Measurements from ENCODE around the gene TMEM163.

The TMEM163 gene

DNA sequence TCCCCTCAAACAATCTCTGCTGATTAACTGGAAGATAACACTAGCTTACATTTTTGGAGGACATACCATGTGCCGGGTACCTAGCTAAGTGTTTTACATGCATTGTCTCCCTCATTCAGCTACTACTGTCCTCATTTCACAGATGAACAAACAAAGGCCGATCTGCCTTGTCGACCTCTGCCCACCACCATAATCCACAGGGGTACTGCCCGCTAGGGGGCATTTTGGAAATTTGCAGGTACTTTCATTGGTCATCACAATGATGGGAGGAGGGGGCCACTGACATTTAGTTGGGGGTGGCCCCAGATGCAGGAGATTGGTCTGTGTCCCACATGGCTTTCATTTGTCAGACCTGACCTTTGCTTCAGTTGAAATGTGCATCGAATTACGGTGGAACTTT is 3.9 kb upstream of the TMEM163 start:
- no peak for DNase-seq

DNA sequence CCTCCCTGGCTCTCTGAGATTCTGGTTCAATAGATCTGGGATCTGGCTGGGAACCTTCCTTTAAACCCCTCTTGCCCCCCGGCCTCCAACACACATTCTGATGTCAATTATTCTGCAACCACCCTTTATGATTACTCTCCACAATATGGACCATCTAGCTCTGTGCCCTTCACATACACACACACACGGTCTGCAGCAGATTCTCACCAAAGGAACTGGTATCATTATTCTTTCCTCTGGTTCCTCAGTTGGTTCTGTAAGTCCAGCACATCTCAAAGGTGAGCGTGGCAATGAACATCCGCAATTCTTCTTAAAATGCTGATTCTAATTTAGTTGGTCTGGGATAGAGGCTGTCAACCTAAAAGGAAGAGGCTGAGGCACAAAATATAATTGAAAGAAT is 2.8 kb upstream of the TMEM163 start:
- DNase-seq: no peak

DNA sequence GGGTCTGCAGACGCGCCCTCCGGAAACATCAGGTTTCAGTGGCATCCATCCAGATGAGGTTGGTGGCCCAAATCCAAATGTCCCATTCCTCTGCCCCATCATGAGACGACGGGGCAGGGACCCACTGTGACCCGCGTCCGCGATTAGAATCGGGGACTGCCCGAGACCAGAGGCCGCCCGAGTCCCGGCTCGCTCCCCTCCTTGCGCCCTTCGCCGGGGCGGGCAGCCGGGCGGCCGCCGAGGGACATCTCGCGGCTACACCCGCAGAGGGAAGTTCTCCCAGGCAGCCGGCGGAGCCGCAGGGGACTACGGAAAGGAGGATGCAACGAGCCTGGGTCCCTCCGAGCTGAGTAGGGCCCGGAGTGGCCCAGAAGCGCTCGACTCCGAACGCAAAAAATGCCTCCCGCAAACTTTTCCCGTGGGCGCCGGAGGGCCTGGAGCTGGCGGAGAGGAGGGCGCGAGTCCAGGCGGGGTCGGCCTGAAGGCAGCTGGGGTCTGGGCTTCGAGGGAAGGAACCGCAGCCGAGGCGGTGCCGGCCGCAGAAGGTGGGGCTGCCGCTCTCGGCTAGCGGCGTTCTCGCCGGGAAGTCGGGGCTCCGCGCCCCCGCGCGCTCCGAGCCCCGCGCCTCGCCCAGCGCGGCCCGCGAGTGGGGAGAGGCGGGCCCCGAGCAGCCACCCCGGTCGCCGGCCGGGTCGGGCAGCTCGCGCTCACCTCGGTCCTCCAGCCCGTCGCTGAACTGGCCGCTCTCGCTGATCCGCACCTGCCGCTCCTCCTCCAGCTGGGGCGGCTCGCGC is 580 bp downstream of the TMEM163 start:
- DNase-seq: no peak

DNA sequence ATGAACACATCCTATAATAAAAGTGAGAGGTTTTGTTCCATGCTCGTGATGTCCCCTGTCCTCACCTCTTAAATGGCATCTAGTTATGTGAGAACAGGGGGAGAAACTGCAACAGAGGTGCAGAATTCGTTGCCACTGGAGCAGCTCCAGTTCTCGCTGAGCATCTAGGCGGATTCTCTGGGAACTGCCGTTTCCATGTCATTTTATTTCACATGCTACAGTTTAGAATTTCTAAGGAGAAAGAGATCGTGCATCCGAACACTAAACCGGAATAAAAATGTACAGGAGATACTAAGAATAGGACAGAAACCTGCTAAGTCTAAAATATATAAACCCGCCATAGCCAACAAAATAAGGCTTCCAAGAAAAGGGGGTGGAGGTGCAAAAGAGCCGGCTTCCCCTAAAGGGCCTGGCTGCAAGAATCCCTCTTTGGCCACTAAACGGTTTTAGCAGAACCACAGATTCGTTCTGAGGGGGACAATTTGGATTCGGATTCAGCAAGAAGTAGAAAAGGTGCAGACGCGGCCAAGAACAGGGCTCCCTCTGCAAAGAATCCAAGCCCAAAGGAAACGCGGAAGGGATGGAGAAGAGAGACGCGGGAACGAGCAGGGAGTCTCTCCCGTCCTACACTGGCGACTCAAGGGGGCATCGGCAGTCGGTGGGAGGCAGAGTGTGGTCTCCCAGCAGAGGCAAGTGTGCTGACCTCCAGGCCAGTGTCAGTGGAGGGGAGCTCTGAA is 1.3 kb downstream of the TMEM163 start:
- DNase-seq: no peak

DNA sequence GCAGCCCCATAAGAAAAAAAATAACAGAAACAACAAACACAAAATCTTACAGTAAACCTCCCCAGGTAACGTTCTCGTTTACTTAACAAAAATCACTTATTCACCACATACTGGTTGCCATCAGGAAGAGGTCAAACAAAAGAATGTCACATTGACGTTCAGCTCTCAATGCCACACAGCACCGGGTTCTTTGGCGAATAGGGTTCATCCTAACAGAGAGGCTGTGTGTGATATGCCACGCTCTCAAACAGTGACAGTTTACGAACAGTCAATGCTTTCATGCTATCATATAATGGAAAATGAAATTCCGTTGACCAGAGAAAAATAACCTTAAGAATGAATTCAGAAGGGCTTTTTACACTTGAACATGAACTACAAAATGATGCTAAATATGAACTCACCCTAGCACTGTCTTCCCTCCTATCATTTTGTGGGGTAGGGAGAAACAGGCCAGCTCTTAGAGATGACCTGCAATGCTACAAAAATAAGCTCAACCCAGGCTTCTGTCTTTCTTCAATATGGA is 2.0 kb downstream of the TMEM163 start:
- DNase-seq: no peak

DNA sequence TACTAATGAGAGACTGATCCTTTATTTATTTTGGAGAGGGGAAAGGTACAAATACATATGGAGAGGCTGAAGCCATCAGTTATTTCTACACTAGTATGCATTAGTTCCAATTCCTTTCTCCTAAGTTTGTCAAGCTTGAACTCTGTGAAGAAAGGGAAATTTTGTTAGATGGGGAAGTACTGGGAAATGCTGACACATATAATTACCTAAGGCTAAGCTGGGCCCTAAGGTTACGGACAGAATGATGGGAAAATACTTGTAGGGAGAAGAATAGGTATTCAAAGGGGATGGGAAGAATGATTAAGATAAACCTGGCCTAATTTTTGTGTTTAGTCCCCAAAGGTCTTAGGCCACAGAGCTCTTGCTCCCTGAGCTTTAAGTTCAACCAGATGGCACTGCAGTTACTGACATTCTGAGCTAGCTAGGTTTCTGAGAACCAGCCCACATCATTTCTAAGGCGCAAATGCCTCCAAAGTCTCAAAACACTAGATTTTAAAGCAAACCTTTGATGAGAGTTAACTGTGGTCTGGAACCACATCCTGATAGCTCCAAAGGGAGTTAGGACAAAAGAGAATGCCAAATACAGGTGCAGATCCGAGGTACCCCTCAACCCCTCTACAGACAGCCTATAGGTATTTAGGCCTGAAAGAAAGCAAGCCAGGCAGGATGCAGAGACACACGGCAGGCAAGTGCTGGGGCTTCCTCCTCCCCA is 2.7 kb downstream of the TMEM163 start:
- no peak for DNase-seq

DNA sequence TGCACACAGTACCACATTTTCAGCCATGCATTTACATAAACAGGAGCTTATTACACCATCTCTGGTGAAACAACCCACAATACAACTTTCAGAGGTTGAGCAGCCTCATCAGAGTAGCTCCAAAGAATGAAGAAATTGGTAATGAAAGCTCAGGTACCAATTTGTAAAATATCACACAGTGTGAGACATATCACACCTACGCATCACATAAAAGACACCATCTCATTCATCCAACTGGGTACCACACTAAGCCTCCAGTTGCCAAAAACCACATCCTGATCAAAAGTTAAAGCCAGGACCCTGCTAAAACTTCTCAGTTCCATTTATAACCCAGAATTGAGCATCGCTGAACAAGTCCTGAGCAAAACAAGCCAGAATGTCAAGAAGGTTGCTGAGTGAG is 4.6 kb downstream of the TMEM163 start:
- no peak for DNase-seq

DNA sequence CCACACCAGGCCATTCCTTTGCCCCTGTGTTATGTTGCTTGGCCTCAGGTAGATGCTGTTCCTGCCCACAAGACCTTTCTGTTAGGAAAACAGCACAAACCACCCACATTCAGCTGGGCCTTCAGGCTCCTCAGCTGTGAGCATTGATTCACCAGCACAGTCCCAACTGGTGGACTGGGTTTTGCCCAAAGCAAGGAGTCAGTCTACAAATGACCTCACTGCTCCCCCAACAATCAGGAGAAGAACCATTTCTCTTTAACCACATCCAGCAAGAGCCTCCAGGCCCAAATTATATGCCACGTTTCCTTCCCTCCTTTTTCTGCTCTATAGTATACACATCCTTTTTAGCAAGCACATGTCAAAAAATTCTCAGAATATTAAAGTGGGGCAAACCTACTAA is 5.2 kb downstream of the TMEM163 start:
- no peak for DNase-seq

DNA sequence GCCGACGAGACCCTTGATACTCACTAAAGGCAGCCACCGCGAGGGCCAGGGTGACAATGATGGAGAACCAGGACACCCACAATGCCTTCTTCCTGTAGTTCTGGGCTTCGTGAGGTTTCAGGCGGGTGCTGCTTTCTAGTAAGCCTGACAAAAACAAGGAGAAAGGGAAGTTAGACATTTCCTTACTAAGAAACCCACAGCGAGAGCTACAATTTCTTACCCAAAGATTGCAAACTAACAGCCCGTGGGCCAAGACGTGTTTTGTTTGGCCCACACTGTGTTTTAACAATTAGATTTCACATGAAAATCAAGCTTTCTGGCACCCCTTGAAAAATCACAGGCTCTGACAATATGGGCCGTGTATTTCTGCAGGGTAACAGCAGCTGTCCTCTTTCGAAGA is 5.6 kb downstream of the TMEM163 start:
- DNase-seq: no peak

DNA sequence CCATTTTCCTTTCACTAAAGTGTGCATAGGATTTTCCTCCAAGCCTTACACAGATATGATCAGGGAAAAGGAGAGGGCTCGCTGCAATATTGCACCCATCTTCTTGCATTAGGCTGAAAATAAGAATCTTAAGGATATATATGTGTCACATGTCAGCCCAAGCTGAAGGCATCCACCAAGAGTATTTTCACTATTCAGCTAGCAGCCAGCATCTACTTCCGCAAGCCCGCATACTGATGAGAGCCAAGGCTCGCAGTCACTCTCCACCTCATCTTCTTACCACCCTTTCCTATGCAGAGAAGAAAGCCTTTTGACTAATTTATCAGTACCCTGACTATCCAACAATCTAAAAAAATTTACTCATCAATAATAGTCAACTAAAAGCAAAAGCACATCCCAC is 6.1 kb downstream of the TMEM163 start:
- DNase-seq: no peak

DNA sequence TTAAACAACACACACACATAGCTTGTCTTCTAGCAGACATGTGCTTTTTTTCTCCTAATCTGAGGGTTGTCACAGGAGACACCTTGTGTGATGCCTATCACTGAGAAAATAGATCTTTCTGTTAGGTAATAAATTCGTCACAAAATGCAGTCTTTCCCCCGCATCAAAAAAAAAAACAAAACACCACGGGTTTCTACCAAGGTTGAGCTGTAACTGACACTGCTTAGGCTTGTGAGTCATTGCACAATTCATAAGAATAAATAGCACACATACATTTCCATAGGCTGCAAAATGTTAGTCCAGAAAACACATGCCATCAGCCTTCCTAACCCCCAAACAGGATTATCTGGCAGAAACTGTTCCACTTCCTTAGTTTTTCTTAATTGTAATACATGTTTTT is 6.5 kb downstream of the TMEM163 start:
- DNase-seq: no peak

DNA sequence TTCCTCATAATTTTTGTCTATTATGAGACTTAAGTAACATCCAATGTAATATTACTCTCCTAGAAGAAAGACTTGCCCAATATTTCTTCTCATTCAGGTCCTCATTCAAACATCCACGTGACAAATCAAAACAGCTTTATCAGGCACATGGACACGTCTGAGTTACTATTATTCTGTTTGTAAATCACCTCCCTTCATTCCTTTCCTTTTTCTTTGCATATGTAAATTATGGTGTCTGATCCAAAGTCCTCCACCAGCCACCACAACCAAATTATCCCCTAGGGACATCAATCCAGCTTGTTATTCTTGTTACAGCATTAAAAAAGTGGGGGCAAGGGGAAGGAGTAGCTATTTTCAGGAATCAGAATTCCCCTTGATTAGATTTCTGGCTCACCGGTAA is 7.1 kb downstream of the TMEM163 start:
- no peak for DNase-seq

DNA sequence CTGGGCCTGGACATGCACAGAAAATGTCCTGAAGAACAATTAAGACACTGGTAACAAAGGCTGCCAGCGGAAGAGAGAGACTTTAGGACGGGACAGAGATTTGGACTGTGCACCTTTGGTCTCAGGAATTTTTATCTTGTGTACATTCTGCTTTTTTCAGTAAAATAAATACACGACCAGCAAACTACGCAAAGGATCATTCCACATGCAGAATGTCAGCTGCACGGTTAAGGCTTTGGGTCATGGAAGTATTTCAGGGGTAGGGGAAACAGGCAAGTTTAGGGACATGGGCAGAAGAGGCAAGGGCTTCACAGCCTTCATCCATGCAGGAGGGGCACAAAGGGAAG is 11.5 kb downstream of the TMEM163 start:
- DNase-seq: no peak

DNA sequence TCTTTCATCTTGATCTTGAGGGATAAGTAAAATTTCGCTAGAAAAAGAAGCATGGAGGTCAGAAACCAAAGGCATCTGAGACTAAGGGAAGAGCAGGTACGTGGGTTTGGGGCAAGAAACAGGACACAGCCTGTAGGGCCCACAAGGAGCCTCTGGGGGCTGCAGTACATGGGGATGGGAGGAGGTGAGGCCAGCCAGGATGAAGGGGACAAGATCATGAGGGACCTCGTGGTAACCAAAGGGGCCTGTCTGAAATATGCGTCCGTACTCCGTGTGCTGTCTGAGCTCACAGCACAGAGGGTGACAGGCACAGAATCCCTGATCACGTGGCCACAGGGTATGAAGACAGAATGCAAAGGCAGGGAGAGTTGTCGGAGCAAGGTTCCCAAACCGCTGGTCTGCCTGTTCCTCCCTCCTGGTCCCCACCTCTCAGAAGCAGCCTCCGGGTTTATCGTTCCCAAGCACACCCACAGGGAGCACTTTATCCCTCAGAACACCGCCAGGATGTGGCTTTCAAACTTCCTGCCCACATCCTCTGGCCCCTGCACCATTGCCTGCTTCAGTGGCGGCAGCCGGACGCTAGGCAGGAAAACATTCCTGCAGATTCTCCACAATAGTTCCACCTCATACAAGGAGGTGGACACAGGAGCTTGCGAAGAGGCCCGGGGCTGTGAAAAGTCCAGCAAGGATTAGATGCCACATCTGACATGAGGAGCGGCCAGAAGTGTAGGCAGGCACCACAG is 12.0 kb downstream of the TMEM163 start:
- DNase-seq: no peak

DNA sequence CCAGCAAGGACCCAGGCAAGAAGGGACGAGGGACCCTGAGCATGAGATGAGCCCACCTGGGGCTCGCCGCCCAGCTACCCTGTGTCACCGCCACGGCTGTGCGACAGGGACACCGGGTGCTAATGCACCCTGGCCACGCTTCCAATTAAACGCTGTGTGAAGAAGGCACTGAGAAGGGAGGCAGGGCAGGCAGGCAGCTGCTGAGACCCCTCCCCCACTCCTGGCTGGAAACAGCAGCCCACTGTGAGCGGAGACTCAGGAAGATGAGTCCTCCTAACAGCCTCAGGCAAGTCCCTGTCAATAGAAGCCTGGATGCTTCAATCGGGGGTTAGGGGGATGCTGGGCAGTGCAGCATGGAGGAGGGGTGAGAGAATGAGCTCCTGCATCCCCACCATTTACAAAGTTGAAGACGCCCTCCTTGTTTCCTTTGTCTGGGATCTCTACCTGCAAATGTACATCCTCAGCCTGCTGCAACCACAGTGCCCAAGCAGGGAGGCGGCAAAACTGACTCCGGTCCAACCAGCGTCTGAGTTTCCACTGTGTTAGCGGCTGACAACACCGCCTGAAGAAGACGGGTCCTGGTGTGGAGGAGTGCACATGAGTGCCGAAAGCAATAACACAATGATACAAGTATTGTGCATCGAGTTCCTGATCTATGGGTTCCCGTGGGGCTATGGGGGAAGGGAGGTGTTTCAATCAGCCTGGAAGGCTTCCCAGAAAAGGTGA is 12.8 kb downstream of the TMEM163 start:
- DNase-seq: no peak

DNA sequence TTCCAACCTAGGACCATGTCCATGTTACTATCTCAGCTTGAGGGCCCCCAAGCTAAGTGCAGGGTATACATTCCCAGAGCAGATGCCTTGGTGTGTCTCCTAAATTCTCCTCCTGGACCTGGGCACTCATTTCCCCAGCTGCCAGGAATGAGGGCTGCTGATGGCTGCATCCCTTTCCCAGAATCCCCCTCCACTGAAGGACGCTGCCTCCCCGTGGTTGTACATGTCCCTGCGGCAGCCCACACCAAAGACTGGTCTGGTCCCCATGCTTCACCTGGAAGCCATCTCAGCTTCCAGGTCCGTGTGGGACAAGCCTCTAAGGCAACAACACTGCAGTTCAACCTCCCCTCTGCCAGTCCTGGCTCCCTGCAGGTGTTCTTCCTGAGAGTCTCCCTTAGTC is 14.6 kb downstream of the TMEM163 start:
- DNase-seq: no peak

DNA sequence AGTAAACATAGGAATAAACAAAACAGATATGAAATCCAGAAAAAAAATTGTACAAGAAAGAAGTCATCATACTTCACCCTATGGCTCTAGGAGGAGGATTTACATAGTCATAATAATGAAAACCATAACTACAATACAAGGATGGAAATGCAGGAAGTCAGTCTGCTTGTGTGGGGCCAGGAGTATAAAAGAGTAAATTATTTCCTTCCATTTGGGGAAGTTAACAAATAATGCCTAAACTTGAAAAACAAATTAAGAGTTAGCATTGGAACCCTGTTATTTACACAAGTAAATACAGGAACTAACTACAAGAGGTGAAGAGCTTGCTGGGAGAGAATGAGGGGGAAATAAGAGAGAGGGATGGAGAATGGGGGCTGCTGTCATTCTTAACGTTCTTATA is 15.4 kb downstream of the TMEM163 start:
- no peak for DNase-seq

DNA sequence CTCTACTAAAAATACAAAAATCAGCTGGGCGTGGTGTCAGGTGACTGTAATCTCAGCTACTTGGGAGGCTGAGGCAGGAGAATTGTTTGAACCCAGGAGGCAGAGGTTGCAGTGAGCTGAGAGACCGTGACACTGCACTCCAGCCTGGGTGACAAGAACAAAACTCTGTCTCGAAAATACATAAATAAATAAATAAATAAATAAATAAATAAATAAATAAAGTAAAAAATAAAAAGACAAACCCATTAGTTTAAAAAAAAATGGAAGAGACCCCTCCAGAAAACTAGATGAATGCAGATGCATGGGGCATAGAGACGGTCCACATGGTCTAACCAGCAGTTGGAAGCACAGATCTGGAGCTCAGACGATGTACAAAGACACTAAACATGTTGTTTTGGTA is 18.1 kb downstream of the TMEM163 start:
- no peak for DNase-seq

DNA sequence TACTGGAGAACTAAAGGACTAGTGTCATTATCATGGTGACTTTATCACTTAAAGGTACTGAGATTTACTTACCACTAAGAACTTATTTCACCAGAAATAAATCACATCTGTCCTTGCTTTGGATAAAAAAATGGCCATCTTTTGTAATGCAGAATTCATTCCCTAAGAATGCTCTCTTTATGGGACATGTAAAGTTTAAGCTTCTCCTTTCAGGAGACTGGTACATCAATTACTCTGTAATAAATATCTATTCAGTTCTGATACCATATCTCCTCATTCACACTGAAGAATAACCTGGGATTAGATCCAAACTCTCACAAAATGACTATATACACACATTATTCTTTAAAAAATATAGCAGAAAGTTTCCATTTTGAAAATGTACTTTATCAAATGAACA is 24.4 kb downstream of the TMEM163 start:
- DNase-seq: no peak

DNA sequence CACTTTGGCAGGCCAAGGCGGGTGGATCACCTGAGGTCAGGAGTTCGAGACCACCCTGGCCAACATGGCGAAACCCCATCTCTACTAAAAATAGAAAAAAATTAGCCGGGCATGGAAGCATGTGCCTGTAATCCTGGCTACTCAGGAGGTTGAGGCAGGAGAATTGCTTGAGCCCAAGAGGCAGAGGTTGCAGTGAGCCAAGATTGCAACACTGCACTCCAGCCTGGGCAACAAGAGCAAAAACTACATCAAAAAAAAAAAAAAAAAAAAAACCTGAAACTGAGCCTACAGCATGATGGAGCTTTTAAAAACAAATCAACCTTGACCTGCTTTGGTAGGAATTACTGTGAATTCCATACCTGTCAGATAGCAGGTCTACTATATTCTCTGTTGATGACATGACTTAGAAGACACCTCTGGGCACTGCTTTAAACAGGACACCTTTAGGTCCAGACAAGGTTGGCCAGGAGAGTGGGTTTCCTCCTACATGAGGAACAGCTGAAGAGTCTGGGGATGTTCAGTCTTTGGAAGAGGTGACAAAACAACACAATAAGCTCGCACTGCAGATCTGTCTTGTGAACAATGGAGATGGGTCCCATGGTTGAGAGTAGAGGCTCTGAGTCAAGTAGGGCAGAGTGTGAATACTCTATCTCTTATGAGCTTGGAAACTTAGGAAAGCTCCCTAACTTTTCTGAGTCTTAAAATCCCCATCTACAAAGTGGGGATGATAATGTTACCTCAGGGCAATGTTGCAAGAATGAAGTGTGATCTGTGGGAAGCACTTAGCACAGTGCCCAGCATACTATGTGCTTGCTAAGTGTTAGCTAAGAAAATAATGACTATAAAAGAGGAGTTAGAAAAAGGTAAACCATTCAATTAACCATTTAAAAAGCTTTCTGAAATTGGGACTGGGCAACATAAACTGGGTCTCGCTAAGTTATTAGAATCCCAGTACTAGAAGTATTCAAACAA is 25.2 kb downstream of the TMEM163 start:
- no peak for DNase-seq

DNA sequence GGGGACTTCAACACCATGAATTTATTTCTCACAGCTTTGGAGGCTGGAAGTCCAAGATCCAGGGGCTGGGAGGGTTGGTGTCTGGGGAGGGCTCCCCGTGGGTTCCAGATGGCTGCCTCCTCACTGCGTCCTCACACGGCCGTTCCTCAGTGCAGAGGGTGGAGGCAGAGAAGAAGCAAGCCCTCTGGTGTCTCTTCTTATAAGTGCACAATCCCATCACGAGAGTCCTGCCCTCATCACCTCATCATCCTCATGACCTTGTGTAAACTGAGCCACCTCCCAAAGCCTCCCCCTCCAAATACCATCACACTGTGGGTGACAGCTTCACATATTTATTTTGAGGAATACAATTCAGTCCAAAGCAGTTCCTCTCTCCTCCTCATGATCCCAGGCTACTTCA is 26.3 kb downstream of the TMEM163 start:
- no peak for DNase-seq
